HG02759 (cell line): Measurements from ENCODE around the gene TFPT.

Experiments used
- ATAC-seq: cut with Tn5 transposase; IDR thresholded peaks from one replicate; pipeline ENCODE4 v1.9.1; 2021; ENCODE audit warnings: mild to moderate bottlenecking, moderate library complexity; ENCODE audit not compliant: unreplicated experiment

The TFPT gene

GRCh38 chr19:54084410-54084809, 31.0 kb downstream of the TFPT start:
- ATAC-seq: no peak

- ATAC-seq: no peak
Observed at GRCh38 chr19:54081032-54081431, 34.4 kb downstream of the TFPT start, which contains the start of gene TARM1. Gene TARM1 (minus strand): TSS chr19:54081365. CDS start chr19:54081340, 25 bp downstream.

GRCh38 chr19:54077334-54077733, 38.1 kb downstream of the TFPT start:
- ATAC-seq: no peak

- ATAC-seq: no peak
Observed at GRCh38 chr19:54074851-54075250, 40.6 kb downstream of the TFPT start.

- no peak for ATAC-seq
Observed at GRCh38 chr19:54073829-54074228, 41.6 kb downstream of the TFPT start.

- ATAC-seq: no peak
Observed at GRCh38 chr19:54069470-54069869, 46.0 kb downstream of the TFPT start.

GRCh38 chr19:54063350-54064116, 51.9 kb downstream of the TFPT start, which contains the start of gene VSTM1:
Gene VSTM1 (minus strand): TSS chr19:54063897. CDS start chr19:54063777, 120 bp downstream.
- no peak for ATAC-seq

GRCh38 chr19:54062643-54063042, 52.8 kb downstream of the TFPT start:
- no peak for ATAC-seq
